Neuronal stem cell (in vitro differentiated cells): Measurements from ENCODE around the gene AMOTL2.

Experiments used
- DNase-seq: peaks from one replicate; pipeline ENCODE4 v3.0.0-alpha.2; 2013; ENCODE audit warnings: low spot score
- H2AFZ ChIP-seq: one replicate; pipeline ENCODE4 v1.6.1; 2013; ENCODE audit warnings: mild to moderate bottlenecking, low read length, inconsistent platforms
- H2AK5ac ChIP-seq: 2 replicates; pipeline ENCODE4 v1.6.1; 2013; ENCODE audit warnings: low read depth, mild to moderate bottlenecking, inconsistent platforms, low read length, moderate library complexity, mixed read lengths
- H2BK120ac ChIP-seq: 2 replicates; pipeline ENCODE4 v1.6.1; 2013; ENCODE audit warnings: low read depth, mild to moderate bottlenecking, inconsistent platforms, low read length, moderate library complexity, mixed read lengths
- H2BK12ac ChIP-seq: one replicate; pipeline ENCODE4 v1.6.1; 2013; ENCODE audit warnings: low read length, inconsistent platforms
- H2BK15ac ChIP-seq: 2 replicates; pipeline ENCODE4 v1.6.1; 2013; ENCODE audit warnings: mild to moderate bottlenecking, low read length, inconsistent platforms, mixed read lengths
- H2BK5ac ChIP-seq: one replicate; pipeline ENCODE4 v1.6.1; 2013; ENCODE audit warnings: inconsistent platforms, mild to moderate bottlenecking, low read length, moderate library complexity
- H3K14ac ChIP-seq: one replicate; pipeline ENCODE4 v1.6.1; 2013; ENCODE audit warnings: low read length, inconsistent platforms
- H3K18ac ChIP-seq: 2 replicates; pipeline ENCODE4 v1.6.1; 2013; ENCODE audit warnings: low read length, inconsistent platforms
- H3K23ac ChIP-seq: 2 replicates; pipeline ENCODE4 v1.6.1; 2013; ENCODE audit warnings: low read depth, mild to moderate bottlenecking, mixed read lengths, low read length, inconsistent platforms; ENCODE audit not compliant: poor library complexity
- H3K27ac ChIP-seq: replicated peaks from 3 replicates; pipeline ENCODE4 v1.5.1; 2013; ENCODE audit warnings: low read length, inconsistent platforms
- H3K27me3 ChIP-seq, 3 experiments: 2 replicates each; pipeline ENCODE4 v1.6.1; 2013; ENCODE audit warnings: low read length in 3 of 3, mild to moderate bottlenecking in 2 of 3, inconsistent platforms in 1 of 3, low read depth in 1 of 3, mixed read lengths in 1 of 3, moderate library complexity in 1 of 3; ENCODE audit not compliant: control insufficient read depth in 3 of 3, insufficient read depth in 3 of 3
- H3K36me3 ChIP-seq, 2 donors: replicated peaks in 1 of 2; 2 replicates each; pipeline ENCODE4 v1.6.1; 2013; ENCODE audit warnings: low read length in 2 of 2; ENCODE audit not compliant: control insufficient read depth in 2 of 2, insufficient read depth in 2 of 2
- H3K4ac ChIP-seq: 2 replicates; pipeline ENCODE4 v1.6.1; 2013; ENCODE audit warnings: inconsistent platforms, mild to moderate bottlenecking, low read length, moderate library complexity
- H3K4me1 ChIP-seq, 2 donors: 1 replicate in 1 of 2; 2 replicates in 1 of 2; pipeline ENCODE4 v1.6.1; 2013; ENCODE audit warnings: low read length in 2 of 2, low read depth in 1 of 2; ENCODE audit not compliant: control insufficient read depth in 2 of 2, insufficient read depth in 1 of 2
- H3K4me2 ChIP-seq: one replicate; pipeline ENCODE4 v1.6.1; 2013; ENCODE audit warnings: mild to moderate bottlenecking, low read length, inconsistent platforms; ENCODE audit not compliant: insufficient read depth, poor library complexity, severe bottlenecking
- H3K4me3 ChIP-seq, 2 donors: 2 replicates each; pipeline ENCODE4 v1.5.1; 2013; ENCODE audit warnings: low read length in 2 of 2, mild to moderate bottlenecking in 2 of 2, inconsistent platforms in 1 of 2, moderate library complexity in 1 of 2
- H3K79me1 ChIP-seq: one replicate; pipeline ENCODE4 v1.6.1; 2013; ENCODE audit warnings: low read depth, mild to moderate bottlenecking, inconsistent platforms, low read length, moderate library complexity
- H3K9ac ChIP-seq: one replicate; pipeline ENCODE4 v1.6.1; 2013; ENCODE audit warnings: mild to moderate bottlenecking, low read depth, low read length, inconsistent platforms; ENCODE audit not compliant: poor library complexity
- H3K9me3 ChIP-seq, 2 donors: replicated peaks in 1 of 2; 2 replicates each; pipeline versions ENCODE3 to v1.6.1; 2013; ENCODE audit warnings: low read length in 2 of 2, mild to moderate bottlenecking in 2 of 2, inconsistent platforms in 1 of 2, low read depth in 1 of 2, mixed read lengths in 1 of 2, moderate library complexity in 1 of 2; ENCODE audit not compliant: control insufficient read depth in 2 of 2, insufficient read depth in 1 of 2
- H4K8ac ChIP-seq: one replicate; pipeline ENCODE4 v1.6.1; 2013; ENCODE audit warnings: low read depth, mild to moderate bottlenecking, inconsistent platforms, low read length, moderate library complexity
- H4K91ac ChIP-seq: one replicate; pipeline ENCODE4 v1.6.1; 2013; ENCODE audit warnings: low read length, low read depth, mild to moderate bottlenecking, inconsistent platforms; ENCODE audit not compliant: poor library complexity
- WGBS, 2 donors: extraction: QIAGEN DNeasy Blood & Tissue Kit; methylation state at CpG; one replicate each; pipeline ENCODE4 v1.1.7; 2013; ENCODE audit warnings: missing lambda C conversion rate in 2 of 2, mixed read lengths in 1 of 2; ENCODE audit not compliant: insufficient read length in 2 of 2, insufficient replicate concordance in 1 of 2; ENCODE audit errors: extremely low coverage in 2 of 2; 5-methylcytosine and 5-hydroxymethylcytosine counted together

The AMOTL2 gene

DNA sequence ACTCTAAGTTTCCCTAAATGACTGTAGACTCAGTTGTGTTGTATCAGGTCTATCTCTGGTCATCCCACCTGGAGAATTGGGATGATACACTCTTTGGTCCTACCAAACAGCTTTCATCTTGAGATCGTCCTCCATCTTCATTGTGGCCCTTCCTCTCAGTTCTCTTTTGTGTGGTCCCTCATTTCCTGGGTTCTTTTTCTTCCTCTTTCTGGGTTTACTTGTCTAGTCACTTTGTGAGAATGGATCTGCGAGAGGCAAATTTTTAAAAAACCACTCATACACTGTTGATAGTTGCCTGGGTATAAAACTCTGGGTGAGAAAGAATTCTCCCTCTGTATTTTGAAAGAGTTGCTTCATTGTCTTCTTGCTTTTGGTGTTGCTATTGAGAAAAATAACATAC lies 6.0 kb upstream of the AMOTL2 start:
- Histone ChIP-seq H2BK15ac (no peak overlapping the region), H3K4me1 (peaks cover 2 to 17% of the 10 kb centered on the region in 2 donors), H2AFZ (no peak overlapping the region), H3K27me3 (peaks cover 0 to 31% (median 4%) of the 10 kb centered on the region in 3 experiments), H3K9ac (no peak overlapping the region), H3K4me3 (no peak overlapping the region), H2AK5ac (no peak overlapping the region), H3K27ac (no peak overlapping the region), H2BK12ac (no peak overlapping the region), H3K18ac (no peak overlapping the region), H4K91ac (no peak overlapping the region), H2BK5ac (no peak overlapping the region), H3K79me1 (no peaks in the 10 kb centered on the region), H3K23ac (no peak overlapping the region), H3K36me3 (no peaks in the 10 kb centered on the region), H3K4ac (no peak overlapping the region), H4K8ac (no peak overlapping the region), H3K14ac (no peak overlapping the region), H2BK120ac (no peak overlapping the region), H3K9me3 (no peaks in the 10 kb centered on the region), H3K4me2 (no peak overlapping the region)
- no CpG with 5 or more reads among the region's 2 CpGs for WGBS, 2 donors
- no peak for DNase-seq

DNA sequence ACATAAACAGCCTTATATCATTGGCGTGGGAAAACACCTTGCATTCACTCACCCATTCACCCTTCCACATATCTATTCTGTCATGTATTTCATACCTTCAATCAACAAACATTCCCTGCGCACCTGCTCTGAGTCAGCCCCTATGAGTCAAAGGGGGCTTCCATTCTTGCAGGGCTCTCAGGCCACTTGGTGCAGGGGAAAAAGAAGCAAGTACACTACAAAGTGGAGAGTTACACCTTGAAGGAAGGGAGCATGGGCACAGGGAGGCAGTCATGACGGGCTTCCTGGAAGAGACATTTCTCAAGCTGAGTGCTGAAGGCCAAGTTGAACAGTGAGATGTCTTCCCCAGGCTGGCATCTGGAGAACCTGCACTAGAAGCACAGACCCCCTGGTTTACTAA lies 4.6 kb upstream of the AMOTL2 start:
- no CpG with 5 or more reads among the region's 3 CpGs for WGBS, 2 donors
- H3K23ac ChIP-seq, result no peak overlapping the region
- no peaks in the 10 kb centered on the region for H3K9me3 ChIP-seq
- no peak overlapping the region for H3K27ac ChIP-seq
- H3K4me1 ChIP-seq, result peaks cover 8 to 18% of the 10 kb centered on the region in 2 donors
- no peak for DNase-seq
- H3K18ac ChIP-seq, result no peak overlapping the region
- H2BK15ac ChIP-seq, result no peak overlapping the region
- peaks cover 0 to 33% (median 4%) of the 10 kb centered on the region in 3 experiments for H3K27me3 ChIP-seq
- no peak overlapping the region for H4K91ac ChIP-seq
- H2BK12ac ChIP-seq, result no peak overlapping the region
- no peak overlapping the region for H3K4me3 ChIP-seq
- H3K79me1 ChIP-seq, result no peaks in the 10 kb centered on the region
- H4K8ac ChIP-seq, result no peak overlapping the region
- H2BK120ac ChIP-seq, result no peak overlapping the region
- H2AFZ ChIP-seq, result no peak overlapping the region
- H2AK5ac ChIP-seq, result no peak overlapping the region
- no peak overlapping the region for H3K9ac ChIP-seq
- no peak overlapping the region for H2BK5ac ChIP-seq
- H3K4me2 ChIP-seq, result no peak overlapping the region
- no peak overlapping the region for H3K4ac ChIP-seq
- H3K14ac ChIP-seq, result no peak overlapping the region
- H3K36me3 ChIP-seq, result no peaks in the 10 kb centered on the region

- H3K23ac ChIP-seq, result no peak overlapping the region
- H3K4me1 ChIP-seq, result peaks cover 8 to 18% of the 10 kb centered on the region in 2 donors
- H3K14ac ChIP-seq, result no peak overlapping the region
- no peak overlapping the region for H3K9ac ChIP-seq
- no peak overlapping the region for H3K4me2 ChIP-seq
- H2BK5ac ChIP-seq, result no peak overlapping the region
- no peak overlapping the region for H3K4ac ChIP-seq
- H3K36me3 ChIP-seq, result no peaks in the 10 kb centered on the region
- peaks cover 0 to 33% (median 4%) of the 10 kb centered on the region in 3 experiments for H3K27me3 ChIP-seq
- no peak overlapping the region for H3K27ac ChIP-seq
- H3K4me3 ChIP-seq, result no peak overlapping the region
- no peaks in the 10 kb centered on the region for H3K79me1 ChIP-seq
- no peak overlapping the region for H2AK5ac ChIP-seq
- H3K9me3 ChIP-seq, result no peaks in the 10 kb centered on the region
- no peak for DNase-seq
- H4K8ac ChIP-seq, result no peak overlapping the region
- H2BK15ac ChIP-seq, result no peak overlapping the region
- H2BK12ac ChIP-seq, result no peak overlapping the region
- H4K91ac ChIP-seq, result no peak overlapping the region
- H2AFZ ChIP-seq, result no peak overlapping the region
- H2BK120ac ChIP-seq, result no peak overlapping the region
- H3K18ac ChIP-seq, result no peak overlapping the region
These were observed 4.1 kb upstream of the AMOTL2 start for GRCh38 chr3:134378384-134378783.

DNA sequence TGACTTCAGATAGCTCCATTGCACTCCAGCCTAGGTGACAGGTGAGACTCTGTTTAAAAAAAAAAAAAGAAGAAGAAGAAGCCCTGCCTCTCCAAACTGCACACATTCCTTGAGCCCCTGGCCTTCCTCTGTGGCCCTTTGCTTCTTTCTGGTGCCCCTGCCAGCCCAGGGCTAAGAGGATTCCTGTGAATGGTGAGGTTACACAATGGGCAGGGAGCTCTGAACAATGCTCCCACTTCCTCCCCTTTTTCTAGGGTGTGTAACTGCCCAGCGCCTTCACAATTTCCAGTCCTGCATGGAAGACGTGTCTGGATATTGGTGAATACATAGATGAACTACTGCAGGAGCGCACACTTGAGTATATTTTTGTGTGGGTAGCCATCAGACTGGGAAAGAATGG lies 3.6 kb upstream of the AMOTL2 start:
- no peak overlapping the region for H4K8ac ChIP-seq
- no peak overlapping the region for H3K23ac ChIP-seq
- peaks cover 0 to 33% (median 4%) of the 10 kb centered on the region in 3 experiments for H3K27me3 ChIP-seq
- H2AK5ac ChIP-seq, result no peak overlapping the region
- no peak overlapping the region for H2BK15ac ChIP-seq
- H3K4me1 ChIP-seq, result peaks cover 8 to 18% of the 10 kb centered on the region in 2 donors
- H3K4me2 ChIP-seq, result no peak overlapping the region
- no peak overlapping the region for H3K4me3 ChIP-seq
- no peak overlapping the region for H3K27ac ChIP-seq
- H2BK5ac ChIP-seq, result no peak overlapping the region
- no peak overlapping the region for H3K4ac ChIP-seq
- H3K9me3 ChIP-seq, result no peaks in the 10 kb centered on the region
- H3K18ac ChIP-seq, result no peak overlapping the region
- H3K79me1 ChIP-seq, result no peaks in the 10 kb centered on the region
- peak overlapping the region; percentile 4 for H2BK12ac ChIP-seq
- no peak overlapping the region for H3K9ac ChIP-seq
- no peak overlapping the region for H2BK120ac ChIP-seq
- WGBS, 2 donors, result no CpG with 5 or more reads among the region's 3 CpGs
- H3K36me3 ChIP-seq, result no peaks in the 10 kb centered on the region
- no peak overlapping the region for H2AFZ ChIP-seq
- no peak for DNase-seq
- H3K14ac ChIP-seq, result no peak overlapping the region
- no peak overlapping the region for H4K91ac ChIP-seq
